Progenitor cell of endocrine pancreas (in vitro differentiated cells): ENCODE measurements around the gene BACE2. TPM values are rescaled to one million over a fixed set of nuclear protein-coding genes. Genes with fewer than 3 reads are reported as not detected.

Experiments used
- DNase-seq: peaks from one replicate; pipeline ENCODE4 v3.0.0; 2021; ENCODE audit warnings: low spot score; ENCODE audit not compliant: unreplicated experiment
- H3K27ac Mint-ChIP-seq: 2 replicates; pipeline ENCODE4 v1.8.0; 2021; ENCODE audit warnings: mild to moderate bottlenecking, moderate library complexity, mixed read lengths
- H3K27me3 Mint-ChIP-seq: 2 replicates; pipeline ENCODE4 v1.8.0; 2021; ENCODE audit warnings: mixed read lengths
- H3K36me3 Mint-ChIP-seq: 2 replicates; pipeline ENCODE4 v1.8.0; 2022; ENCODE audit warnings: mixed read lengths; ENCODE audit not compliant: insufficient read depth
- H3K4me1 Mint-ChIP-seq: 2 replicates; pipeline ENCODE4 v1.8.0; 2021; ENCODE audit warnings: low read depth, mixed read lengths
- H3K4me3 Mint-ChIP-seq: 2 replicates; pipeline ENCODE4 v1.8.0; 2021; ENCODE audit warnings: low read depth, mild to moderate bottlenecking, moderate library complexity, mixed read lengths
- H3K9me3 Mint-ChIP-seq: 2 replicates; pipeline ENCODE4 v1.8.0; 2021; ENCODE audit warnings: low read depth, mixed read lengths
- CTCF ChIP-seq: fragments of 200-600 bp; sonication (generic); IDR thresholded peaks from one replicate; pipeline ENCODE4 v1.5.0; 2021; ENCODE audit warnings: antibody characterized with exemption, mild to moderate bottlenecking; ENCODE audit not compliant: unreplicated experiment
- total RNA-seq: library from RNA; stranded (reverse); gene quantifications from 2 replicates; pipeline ENCODE4 v1.2.1, GENCODE V29; 2021

The BACE2 gene
- total RNA-seq, 1 donor from 2014 or later, result 13.4 TPM

GRCh38 chr21:41258617-41259016 is 90.7 kb downstream of the BACE2 start:
- Mint-ChIP-seq H3K27me3 (no peaks in the 10 kb centered on the region), H3K27ac (no peak overlapping the region), H3K4me3 (no peak overlapping the region), H3K4me1 (peaks cover 6% of the 10 kb centered on the region), H3K9me3 (peaks cover 14% of the 10 kb centered on the region), H3K36me3 (peaks cover 22% of the 10 kb centered on the region)
- no peak for TF ChIP-seq CTCF
- no peak for DNase-seq

GRCh38 chr21:41260428-41260827 is 92.5 kb downstream of the BACE2 start:
- peaks cover 9% of the 10 kb centered on the region for H3K9me3 Mint-ChIP-seq
- no peak overlapping the region for H3K27ac Mint-ChIP-seq
- no peak for DNase-seq
- H3K36me3 Mint-ChIP-seq, result peaks cover 11% of the 10 kb centered on the region
- H3K27me3 Mint-ChIP-seq, result no peaks in the 10 kb centered on the region
- no peak overlapping the region for H3K4me3 Mint-ChIP-seq
- peaks cover 6% of the 10 kb centered on the region for H3K4me1 Mint-ChIP-seq
- TF ChIP-seq CTCF, result no peak

- Mint-ChIP-seq H3K9me3 (peaks cover 14% of the 10 kb centered on the region), H3K4me3 (no peak overlapping the region), H3K4me1 (no peaks in the 10 kb centered on the region), H3K27ac (no peak overlapping the region), H3K27me3 (no peaks in the 10 kb centered on the region), H3K36me3 (peaks cover 7% of the 10 kb centered on the region)
- no peak for DNase-seq
- no peak for TF ChIP-seq CTCF
These were observed 99.4 kb downstream of the BACE2 start for GRCh38 chr21:41267346-41267745.

- no peak for TF ChIP-seq CTCF
- Mint-ChIP-seq H3K9me3 (peaks cover 21% of the 10 kb centered on the region), H3K27ac (no peak overlapping the region), H3K27me3 (no peaks in the 10 kb centered on the region), H3K36me3 (peaks cover 14% of the 10 kb centered on the region), H3K4me3 (no peak overlapping the region), H3K4me1 (no peaks in the 10 kb centered on the region)
- no peak for DNase-seq
These were observed 101.6 kb downstream of the BACE2 start for GRCh38 chr21:41269535-41269934.

GRCh38 chr21:41277196-41277595 is 109.2 kb downstream of the BACE2 start:
- peaks cover 8% of the 10 kb centered on the region for H3K9me3 Mint-ChIP-seq
- no peak overlapping the region for H3K4me3 Mint-ChIP-seq
- H3K27me3 Mint-ChIP-seq, result peaks cover 7% of the 10 kb centered on the region
- no peak for TF ChIP-seq CTCF
- H3K27ac Mint-ChIP-seq, result no peak overlapping the region
- DNase-seq, result no peak
- no peaks in the 10 kb centered on the region for H3K4me1 Mint-ChIP-seq
- H3K36me3 Mint-ChIP-seq, result peaks cover 11% of the 10 kb centered on the region

GRCh38 chr21:41277846-41278245 is 109.9 kb downstream of the BACE2 start:
- Mint-ChIP-seq H3K4me3 (no peak overlapping the region), H3K36me3 (peaks cover 4% of the 10 kb centered on the region), H3K27ac (no peak overlapping the region), H3K9me3 (peaks cover 2% of the 10 kb centered on the region), H3K27me3 (peaks cover 11% of the 10 kb centered on the region), H3K4me1 (no peaks in the 10 kb centered on the region)
- no peak for DNase-seq
- no peak for TF ChIP-seq CTCF
